ENCODE measurements around the gene LRRC47.

DNA sequence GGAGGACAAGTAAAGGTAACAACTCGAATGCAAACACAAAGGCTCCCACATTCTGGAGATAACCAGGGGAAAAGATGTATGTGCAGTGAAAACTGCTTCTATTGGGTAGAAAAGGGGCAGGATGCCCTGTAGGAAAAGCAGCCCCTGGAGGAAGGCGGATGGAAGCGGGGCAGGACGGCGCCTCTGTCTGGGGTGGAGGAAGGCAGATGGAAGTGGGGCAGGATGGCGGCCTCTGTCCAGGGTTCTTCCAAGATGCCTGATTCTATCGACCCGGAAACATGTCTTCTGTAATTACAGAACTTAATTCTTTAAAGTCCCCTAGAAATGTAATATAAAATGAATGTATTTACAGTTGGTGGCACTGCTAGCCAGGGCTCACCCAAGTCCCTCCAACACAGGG lies 24.0 kb upstream of the LRRC47 start:
- TF ChIP-seq, protein P1, sequence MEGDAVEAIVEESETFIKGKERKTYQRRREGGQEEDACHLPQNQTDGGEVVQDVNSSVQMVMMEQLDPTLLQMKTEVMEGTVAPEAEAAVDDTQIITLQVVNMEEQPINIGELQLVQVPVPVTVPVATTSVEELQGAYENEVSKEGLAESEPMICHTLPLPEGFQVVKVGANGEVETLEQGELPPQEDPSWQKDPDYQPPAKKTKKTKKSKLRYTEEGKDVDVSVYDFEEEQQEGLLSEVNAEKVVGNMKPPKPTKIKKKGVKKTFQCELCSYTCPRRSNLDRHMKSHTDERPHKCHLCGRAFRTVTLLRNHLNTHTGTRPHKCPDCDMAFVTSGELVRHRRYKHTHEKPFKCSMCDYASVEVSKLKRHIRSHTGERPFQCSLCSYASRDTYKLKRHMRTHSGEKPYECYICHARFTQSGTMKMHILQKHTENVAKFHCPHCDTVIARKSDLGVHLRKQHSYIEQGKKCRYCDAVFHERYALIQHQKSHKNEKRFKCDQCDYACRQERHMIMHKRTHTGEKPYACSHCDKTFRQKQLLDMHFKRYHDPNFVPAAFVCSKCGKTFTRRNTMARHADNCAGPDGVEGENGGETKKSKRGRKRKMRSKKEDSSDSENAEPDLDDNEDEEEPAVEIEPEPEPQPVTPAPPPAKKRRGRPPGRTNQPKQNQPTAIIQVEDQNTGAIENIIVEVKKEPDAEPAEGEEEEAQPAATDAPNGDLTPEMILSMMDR (IDR thresholded peaks at IDR 0.05): no peak
- no peak for TF ChIP-seq POLR2A (IDR thresholded peaks at IDR 0.05)

All from uterus (tissue), 2 donors.